NOMO-1 (cell line): ENCODE results near the gene CHSY1.
"Not testable (repeated sequence)": the region's sequence is repeated elsewhere in the genome, so short reads cannot be mapped to it uniquely, and the experiment has no call there.

Experiments used
- DNase-seq, 2 experiments: peaks; one replicate each; lab custom pipeline; 2025; ENCODE audit not compliant: unreplicated experiment in 2 of 2; lab: John Stamatoyannopoulos, UW

The CHSY1 gene

DNA sequence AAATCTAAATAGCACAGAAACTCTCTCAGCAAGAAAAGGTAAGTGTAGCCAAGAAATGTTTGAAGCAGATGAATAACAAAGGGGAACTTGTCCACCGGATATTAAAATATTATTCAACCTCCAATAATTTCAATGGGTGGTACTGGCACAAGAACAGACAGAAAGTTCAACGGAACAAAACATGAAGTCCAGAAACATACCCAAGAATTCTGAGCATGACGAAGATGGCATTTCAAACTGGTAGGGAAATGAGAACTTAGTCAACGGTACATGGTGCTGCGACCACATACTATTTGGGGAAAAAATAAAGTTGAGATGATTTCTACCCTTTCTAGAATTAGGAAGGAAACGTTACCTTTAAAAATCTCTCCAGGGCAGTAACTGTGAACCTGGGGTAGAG lies 5.5 kb downstream of the CHSY1 start:
- no peak for DNase-seq

DNA sequence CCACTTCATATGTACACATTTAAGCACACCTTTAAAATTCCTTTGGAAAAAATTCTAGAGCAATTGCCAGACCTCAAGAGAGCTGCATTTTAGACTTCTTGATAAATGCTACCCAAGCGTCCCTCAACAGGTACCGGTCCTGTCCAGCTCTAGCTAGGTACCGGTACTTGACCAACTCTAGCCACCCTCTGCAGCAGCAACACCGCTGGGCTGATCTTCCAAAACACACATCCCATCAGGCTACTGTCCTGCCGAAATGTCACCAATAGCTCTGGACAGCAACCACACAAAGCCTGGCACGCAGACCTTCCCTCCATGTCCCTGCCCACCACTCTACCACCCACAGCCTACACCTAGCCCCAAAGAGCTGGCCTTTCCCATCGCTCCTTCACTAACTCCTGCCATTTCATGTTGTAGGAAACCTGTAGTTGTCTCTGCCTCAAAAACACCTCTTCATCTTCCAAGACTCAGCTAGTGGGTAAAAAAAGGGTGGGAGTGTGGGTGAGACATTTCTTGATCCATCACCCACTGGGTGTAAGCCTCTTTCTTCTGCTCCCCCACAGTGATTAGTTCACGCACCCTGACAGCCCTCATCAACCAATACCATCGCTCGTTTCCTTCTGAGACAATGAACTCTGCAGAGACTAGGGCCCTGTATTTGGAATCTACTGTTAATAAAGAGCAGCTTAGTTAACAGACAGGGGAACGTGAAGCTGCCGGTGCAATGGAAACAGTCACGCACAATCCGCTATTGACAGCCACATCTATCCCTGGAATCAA lies 6.8 kb downstream of the CHSY1 start:
- DNase-seq = no peak

DNA sequence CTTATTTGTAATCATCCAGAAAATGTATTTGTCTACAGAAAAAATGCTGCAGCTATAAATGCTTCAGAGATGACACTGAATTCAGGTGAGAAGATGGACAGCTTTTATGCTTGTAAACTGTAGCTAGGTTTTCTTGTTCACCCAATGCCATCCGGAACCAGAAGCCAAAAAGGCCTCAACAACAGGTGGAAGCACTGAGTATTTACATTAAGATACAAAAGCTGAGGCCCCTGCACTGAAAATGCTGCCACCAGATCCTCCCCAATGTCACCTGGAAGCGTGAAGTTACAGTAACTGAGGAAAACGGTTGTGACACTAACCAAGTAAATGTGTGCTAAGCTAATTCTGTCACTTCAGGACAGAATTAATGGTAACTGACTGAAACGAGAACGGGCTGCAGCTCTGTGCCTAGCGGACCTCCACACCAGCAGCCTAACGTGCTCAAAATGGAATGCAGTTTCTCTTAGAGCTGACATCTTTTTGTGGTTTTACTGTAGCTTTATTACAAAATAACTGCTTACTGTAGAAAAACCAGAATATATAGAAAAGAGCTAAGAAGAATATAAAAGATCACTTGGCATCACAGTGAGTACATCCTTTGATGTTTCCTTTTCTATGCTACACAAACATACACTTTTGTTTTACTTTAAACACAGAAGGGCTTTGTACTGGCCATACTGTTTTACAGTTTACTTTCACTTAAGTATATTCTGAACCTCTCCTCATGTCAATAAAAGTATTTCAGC lies 7.6 kb downstream of the CHSY1 start:
- peak; percentile 23 to 48 for DNase-seq

DNA sequence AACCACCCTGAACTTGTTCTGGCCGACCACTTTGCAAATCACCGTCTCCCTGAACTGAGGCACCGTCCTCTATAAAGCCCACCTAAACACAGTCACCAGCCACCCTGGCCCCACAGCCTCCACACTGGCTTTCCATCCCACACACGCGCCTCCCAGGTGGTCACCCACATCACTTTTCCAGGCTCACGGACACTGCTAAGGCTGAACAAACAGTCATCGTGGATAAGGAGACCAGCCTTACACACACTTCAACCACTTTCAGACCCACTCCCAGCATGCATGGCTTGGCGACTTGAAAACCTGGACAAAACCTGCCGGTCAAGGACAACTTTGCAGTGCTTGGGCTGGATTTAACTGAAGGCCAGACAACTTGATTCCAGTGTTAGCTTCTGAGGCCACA lies 8.4 kb downstream of the CHSY1 start:
- DNase-seq = no peak

DNA sequence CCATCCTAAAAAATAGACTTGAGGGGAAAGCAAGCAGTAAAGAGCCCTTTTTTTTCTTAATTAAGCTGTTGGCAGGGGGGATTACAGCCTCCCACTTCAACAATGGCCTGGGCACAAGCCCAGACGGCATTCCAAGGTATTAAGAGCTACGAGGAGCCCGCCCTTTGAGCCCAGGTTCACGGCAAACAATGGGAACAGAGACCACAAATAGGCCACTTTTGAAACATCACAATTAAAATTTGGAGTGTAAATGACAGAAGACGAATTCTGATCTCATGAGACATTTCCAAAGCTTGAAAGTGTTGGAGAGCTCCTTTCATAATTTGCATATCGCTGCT lies 8.9 kb downstream of the CHSY1 start:
- peak in 1 of 2 experiments; percentile 22 for DNase-seq

DNA sequence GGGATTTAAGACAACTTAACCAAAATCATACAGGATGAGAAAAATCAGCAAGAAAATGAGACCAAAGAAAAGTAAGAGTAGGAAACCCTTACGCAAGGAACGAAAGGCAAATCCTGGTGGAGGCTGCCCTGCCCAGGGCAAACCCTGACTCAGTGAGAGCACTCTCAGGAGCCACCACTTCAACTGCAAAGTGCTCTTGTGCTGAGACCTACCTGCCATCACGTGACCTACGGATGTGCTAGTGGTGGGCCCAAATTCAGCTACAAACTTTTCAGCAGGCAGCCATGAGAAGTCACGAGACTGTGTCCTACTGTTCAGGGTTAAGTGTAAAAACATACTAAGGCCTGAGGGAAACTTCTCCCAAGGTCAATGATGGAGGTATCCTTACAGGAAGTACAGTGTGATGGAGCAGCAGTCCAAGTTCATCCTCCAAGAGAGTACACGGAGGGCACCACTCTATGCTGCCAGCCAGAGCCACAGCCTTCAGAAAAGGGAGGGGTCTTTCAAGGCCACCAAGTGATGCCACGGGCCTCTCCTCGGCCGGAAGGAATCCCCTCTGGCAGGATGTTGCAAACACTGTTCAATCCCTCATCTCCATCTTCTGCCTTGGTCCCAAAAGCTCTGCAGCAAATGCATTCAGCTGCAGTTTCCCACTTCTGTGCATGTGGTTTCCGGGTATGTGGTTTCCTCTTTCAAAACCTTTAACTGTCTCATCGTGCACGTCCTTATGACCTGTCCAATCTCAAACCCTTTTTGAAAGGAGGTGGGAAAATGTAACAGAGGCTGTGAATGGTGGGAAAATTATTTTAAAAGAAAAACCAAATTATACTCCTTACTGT lies 9.5 kb downstream of the CHSY1 start:
- peak; percentile 72 to 91 for DNase-seq

DNA sequence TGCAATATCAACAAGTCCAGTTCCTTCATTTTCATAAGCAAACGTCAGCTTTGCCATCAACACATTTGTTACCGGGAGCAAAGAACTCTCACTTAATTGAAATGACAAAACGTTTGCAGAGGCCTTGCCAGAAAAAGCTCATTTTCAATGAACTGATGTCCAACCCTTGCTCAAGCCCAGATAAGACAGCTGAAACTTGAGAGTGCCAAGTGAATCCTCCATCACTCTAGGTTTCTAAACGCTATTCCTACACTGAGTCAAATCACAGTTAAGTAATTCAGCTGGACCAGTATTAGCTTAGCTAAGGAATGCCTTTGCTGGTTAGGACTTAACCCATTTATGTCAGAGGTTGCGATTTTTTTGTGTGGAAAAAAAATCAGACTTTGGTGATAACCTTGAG lies 11.5 kb downstream of the CHSY1 start:
- peak in 1 of 2 experiments; percentile 62 for DNase-seq

DNA sequence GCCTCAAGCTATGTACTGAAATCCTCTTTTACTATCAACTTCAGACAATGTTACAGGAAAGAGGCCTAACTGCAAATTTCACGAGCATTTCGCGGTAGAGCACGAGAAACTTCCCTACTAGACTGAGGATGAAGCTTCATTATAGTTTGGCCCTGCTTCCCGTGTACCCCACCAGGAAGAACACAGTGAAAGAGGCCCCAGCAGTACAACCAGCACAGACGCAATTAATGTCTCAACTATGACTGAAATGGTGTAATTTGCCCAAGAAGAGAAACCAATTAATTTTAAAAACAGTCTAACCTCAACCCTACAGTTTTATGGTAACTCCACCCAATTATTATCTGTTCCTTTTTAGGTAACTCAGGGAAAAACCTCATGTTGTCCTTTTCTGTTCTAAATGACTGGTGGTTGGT lies 12.1 kb downstream of the CHSY1 start:
- DNase-seq = peak; percentile 95 to 99

DNA sequence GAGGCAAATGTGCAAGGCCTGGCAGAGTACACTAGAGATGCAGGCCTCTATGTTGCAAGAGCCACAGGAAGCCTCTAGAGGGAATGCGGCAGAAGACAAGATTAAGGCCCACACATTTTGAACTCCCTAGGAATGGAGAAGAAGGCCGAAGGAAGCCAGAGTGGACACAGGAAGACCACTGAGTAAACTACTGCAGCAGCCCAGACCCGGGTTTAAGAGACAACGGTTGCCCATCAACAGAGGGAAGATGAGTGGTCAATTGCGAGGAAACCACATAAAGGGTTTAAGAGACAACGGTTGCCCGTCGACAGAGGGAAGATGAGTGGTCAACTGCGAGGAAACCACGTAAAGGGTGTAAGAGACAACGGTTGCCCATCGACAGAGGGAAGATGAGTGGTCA lies 14.6 kb downstream of the CHSY1 start:
- peak; percentile 64 to 65 for DNase-seq

DNA sequence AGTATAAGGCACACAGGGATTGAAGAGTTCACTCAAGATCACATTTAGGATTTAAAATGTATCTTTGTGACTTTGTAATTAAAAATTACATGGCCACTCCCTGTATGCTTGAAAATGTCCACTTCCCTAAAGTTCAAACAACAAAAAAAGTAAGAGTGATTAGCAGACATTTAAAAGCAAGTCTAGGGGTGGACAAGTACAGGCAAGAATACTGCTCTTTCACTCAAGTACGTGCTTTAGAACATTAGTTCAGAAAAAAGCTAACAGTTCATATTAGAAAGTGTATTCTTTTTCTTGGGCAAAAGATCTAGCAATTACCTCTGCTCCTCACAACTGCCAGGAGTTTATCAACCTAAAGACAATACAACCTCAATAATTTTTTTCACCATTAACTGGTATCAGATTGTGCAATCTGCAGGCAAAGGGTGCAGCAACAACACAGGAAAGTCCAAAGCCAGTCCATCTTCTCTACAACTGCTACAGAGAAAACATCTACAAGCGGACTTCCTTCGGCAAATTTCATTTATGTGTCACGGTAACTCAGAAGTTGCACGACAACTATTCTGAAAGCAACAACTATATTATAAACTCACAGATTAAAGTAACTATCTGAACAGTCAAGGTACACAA lies 18.1 kb downstream of the CHSY1 start:
- peak in 1 of 2 experiments; percentile 45 for DNase-seq

DNA sequence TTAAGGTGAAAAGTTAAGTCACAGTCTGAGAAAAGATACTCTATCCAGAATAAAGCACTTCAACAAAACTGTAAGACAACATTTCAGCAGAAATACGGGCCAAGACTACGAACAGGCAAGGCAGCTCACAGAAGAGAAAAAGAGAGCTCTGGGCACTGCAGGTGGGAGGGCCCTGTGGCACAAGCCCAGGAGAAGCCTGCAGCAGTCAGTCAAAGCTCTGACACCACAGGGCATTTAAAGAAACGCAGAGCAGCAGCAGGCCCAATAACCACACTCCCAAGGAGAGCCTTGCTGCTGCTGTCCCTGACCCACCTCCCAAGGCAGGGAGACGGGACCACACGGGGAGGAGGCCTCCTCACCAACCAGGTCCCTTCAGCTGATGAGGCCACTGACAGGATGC lies 19.2 kb downstream of the CHSY1 start:
- DNase-seq = no peak

DNA sequence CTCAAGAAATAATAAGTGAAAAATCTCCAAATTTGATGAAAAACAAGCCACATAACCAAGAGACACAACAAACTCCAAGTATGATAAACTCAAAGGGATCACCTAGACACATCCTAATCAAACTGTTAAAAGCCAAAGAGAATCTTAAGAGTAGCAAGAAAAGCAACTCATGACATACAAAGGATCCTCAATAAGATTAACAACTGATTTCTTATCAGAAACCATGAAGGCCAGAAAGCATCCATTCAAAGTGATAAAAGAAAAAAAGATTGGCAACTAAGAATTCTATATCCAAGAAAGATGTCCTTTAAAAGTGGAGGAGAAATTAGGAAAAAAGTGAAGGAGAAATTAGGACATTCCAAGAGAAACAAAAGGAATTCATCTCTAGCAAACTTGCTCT lies 23.5 kb downstream of the CHSY1 start:
- DNase-seq = no peak

DNA sequence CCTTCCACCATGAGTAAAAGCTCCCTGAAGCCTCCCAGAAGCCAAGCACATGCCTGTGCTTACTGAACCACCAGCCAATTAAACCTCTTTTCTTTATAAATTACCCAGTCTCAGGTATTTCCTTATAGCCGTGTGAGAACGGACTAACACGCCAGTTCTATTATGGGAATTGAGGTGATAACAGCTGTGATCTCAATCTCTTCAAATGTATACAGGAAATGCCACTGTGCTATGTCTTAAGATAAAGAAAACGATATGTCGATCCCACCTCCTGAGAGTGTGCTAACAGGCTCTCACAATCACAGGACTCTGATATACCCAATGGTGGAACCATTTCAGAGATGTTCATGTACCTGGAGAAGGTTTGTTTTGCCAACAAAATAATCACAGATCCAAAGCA lies 26.2 kb downstream of the CHSY1 start:
- DNase-seq = no peak

DNA sequence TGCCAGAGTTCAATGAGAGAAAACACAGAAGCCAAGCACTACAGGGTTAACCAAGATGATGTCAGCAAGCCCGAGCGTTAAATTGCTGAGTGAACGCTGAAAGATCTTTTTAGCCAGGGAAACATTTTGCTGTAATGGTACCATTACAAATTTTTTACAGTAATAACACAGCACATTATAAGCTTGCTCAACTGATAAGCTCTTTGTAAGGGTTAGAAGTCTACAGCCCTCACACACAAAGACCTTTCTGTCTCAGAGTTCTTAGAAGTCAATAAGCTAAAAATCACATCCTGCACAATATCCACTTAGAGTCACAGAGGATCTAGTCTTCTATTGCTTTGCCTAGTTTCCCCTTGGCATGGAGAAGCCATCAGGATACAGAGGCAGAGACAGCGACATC lies 29.9 kb downstream of the CHSY1 start:
- no peak for DNase-seq

DNA sequence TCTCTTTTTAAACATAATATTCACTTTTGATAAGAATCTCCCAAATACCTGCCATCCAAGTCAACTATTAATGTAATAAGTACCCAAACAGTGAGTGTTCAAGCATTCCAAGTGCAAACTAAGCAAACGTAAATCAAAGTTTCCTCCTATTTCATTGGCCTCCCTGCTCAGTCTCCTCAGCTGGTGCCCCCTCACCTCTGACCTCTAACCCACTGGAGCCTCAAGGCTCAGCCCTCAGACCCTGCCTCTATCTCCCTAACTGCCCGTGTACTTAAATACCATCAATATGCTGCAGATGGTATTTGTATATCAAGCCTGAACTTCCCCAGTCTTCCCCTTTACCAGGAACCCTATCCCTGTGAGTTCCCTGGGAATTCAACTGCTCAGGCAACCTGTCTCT lies 31.8 kb downstream of the CHSY1 start:
- DNase-seq = no peak

DNA sequence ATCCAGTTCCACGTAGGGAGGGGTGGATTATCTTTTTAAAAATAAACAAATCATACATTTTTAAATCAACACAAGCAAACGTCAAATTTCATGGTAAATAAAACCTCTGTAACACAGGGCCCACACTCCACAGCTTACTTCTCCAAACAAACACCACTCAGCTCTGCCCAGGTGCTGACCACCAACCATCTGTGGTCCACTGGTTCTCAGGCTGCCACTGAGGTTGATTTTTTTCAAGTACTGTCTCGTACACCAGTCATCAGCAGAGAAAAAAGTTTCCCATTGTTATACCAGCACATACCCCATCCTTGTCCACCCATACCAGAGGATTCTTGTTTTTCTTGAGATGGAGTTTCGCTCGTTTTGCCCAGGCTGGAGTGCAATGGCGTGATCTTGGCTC lies 32.4 kb downstream of the CHSY1 start:
- no peak for DNase-seq

DNA sequence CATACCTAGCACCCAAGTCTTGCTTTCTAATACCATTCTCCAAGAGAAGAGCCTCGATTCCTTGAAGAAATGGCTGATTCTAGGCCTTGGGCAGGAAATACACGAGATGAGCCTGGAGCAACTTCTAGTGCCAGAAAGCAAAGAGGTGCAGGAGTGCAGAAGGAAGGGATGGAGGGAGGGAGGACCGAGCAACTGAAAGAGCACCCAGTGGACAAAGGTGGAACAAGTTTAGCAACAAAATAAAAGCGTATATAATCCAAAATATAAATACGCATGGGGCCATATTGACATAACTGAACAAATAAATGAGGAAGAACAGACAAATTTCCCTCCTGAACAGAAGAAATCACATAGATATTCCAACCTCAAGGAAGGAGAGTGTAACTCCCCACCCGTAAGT lies 34.4 kb downstream of the CHSY1 start:
- no peak for DNase-seq

DNA sequence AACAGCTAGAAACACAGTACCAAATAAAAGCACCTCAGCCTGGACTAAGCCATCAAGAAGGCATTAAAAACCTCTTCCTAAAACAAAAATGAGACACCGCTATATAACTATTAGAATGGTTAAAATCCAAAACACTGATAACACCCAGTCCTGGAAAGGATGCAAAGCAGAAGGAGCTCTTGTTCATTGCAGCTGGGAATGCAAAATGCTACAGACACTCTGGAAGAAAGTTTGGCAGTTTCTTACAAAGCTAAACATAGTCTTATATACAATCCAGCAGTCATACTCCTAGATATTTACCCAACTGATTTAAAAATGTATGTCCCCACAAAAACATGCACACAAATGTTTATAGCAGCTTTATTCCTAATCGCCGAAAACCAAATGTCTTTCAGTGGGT lies 35.7 kb downstream of the CHSY1 start:
- DNase-seq = no peak

DNA sequence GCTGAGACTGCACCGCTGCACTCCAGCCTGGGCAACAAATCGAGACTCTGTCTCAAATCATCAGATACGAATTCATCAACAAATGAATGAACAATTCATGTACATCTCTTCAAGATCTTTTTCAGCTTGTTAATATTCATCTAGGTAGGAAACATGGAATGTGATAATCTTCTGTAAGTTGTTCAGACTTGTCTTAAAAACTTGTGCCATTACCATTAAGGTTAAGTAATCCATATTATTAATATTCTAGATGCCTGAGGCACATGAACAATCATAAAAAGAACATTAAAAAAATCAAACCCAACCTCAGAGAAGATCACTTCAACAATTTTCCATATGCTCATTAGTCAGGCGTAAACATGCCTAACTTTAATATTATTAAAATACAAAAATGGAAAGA lies 36.2 kb downstream of the CHSY1 start:
- DNase-seq = no peak

DNA sequence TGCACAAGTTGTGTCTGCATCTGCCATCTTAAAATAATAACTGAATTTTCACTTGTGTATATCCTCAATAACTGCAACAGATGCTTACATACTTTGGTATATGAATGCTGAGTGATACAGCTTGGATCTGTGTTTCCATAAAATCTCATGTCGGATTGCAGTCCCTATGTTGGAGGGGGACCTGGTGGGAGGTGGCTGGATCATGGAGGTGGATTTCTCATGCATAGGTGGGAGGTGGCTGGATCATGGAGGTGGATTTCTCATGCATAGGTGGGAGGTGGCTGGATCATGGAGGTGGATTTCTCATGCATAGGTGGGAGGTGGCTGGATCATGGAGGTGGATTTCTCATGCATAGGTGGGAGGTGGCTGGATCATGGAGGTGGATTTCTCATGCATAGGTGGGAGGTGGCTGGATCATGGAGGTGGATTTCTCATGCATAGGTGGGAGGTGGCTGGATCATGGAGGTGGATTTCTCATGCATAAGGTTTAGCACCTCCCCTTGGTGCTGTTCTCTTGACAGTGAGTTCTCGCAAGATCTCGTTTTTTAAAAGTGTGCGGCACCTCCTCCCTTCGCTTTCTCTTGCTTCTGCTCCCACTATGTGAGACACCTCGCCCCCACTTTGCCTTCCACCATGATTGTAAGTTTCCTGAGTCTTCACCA lies 37.3 kb downstream of the CHSY1 start:
- not testable (repeated sequence) for DNase-seq

DNA sequence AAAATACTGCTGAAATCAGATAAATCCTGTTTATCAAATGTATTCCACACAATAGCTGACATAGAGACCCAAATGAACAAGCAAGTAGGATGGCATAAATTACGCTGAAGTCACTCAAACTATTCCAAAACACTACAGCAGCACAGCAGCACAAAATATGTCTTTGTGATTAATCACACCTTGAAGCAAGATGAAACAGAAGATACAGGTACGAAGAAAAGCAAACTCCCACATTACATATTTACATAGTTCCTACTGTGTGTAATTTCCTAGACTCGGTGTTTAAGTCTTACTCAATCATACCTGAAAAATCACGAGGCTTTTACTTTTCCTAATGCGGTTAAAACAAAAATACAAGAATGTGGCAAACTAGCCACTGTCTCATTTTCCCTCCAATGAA lies 38.3 kb downstream of the CHSY1 start:
- no peak for DNase-seq
